Panc1 (cell line): ENCODE results near the gene RAPGEF3. TPM values are rescaled to one million over a fixed set of nuclear protein-coding genes. Genes with fewer than 3 reads are reported as not detected.

ENCODE experiments used
- ATAC-seq: fragments of 200-7000 bp; cut with Tn5 transposase; 2 replicates; pipeline ENCODE4 v1.9.1; 2020; ENCODE audit warnings: mild to moderate bottlenecking, moderate library complexity
- BruUV-seq: library from RNA; stranded (reverse); fragments of 400-500 nt; replicated peaks from 2 replicates; lab custom pipeline; 2021; lab: Mats Ljungman, UMichigan
- CTCF ChIA-PET: fragments of 300-600 bp; sonication (Branson Sonifier 250); formaldehyde crosslinking; loops from one replicate; lab custom pipeline; 2022; ENCODE audit warnings: antibody characterized with exemption; lab: Charles Lee
- POLR2A ChIA-PET: fragments of 300-600 bp; sonication (Branson Sonifier 250); formaldehyde crosslinking; loops from one replicate; lab custom pipeline; 2022; ENCODE audit warnings: antibody characterized with exemption; lab: Charles Lee
- DNase-seq: peaks from one replicate; pipeline ENCODE4 v3.0.0-alpha.2; 2010; ENCODE audit warnings: low read depth, low spot score
- H3K27ac ChIP-seq: 2 replicates; pipeline ENCODE4 v1.5.1; 2011; ENCODE audit warnings: mild to moderate bottlenecking, low read length, inconsistent platforms
- H3K27me3 ChIP-seq: fragments of 200-500 bp; sonication (Bioruptor generic); 2 replicates; pipeline ENCODE4 v1.6.0; 2014; ENCODE audit warnings: low read length, inconsistent platforms; ENCODE audit not compliant: control insufficient read depth, insufficient read depth
- H3K36me3 ChIP-seq: fragments of 200-500 bp; sonication (Bioruptor generic); 2 replicates; pipeline ENCODE4 v1.5.1; 2014; ENCODE audit warnings: inconsistent platforms, mild to moderate bottlenecking, low read length, moderate library complexity; ENCODE audit not compliant: control insufficient read depth, insufficient read depth
- H3K4me1 ChIP-seq: 2 replicates; pipeline ENCODE4 v1.5.1; 2011; ENCODE audit warnings: inconsistent platforms, mild to moderate bottlenecking, low read length, moderate library complexity; ENCODE audit not compliant: control insufficient read depth, insufficient read depth
- H3K4me3 ChIP-seq, 2 experiments: 2 replicates each; pipeline ENCODE4 v1.5.1; 2011 to 2012; ENCODE audit warnings: low read depth in 2 of 2, low read length in 2 of 2, mild to moderate bottlenecking in 2 of 2, inconsistent platforms in 1 of 2, moderate library complexity in 1 of 2
- H3K9me3 ChIP-seq: fragments of 200-500 bp; sonication (Bioruptor generic); 2 replicates; pipeline ENCODE4 v1.5.1; 2014; ENCODE audit warnings: low read depth, mild to moderate bottlenecking, inconsistent platforms, low read length, moderate library complexity; ENCODE audit not compliant: control insufficient read depth, insufficient read depth
- POLR2AphosphoS5 ChIP-seq: IDR thresholded peaks from 2 replicates; pipeline ENCODE4 v1.6.1; 2012; ENCODE audit warnings: mild to moderate bottlenecking, low read depth, low read length, moderate library complexity
- SIN3A ChIP-seq: IDR thresholded peaks from 2 replicates; pipeline ENCODE4 v1.6.1; 2012; ENCODE audit warnings: low read depth, mild to moderate bottlenecking, low read length, moderate library complexity, borderline replicate concordance; ENCODE audit not compliant: insufficient read depth
- TCF7L2 ChIP-seq: IDR thresholded peaks from 2 replicates; pipeline ENCODE4 v1.6.1; 2011; ENCODE audit warnings: mild to moderate bottlenecking, low read depth, low read length, inconsistent platforms
- in situ Hi-C: cut with HindIII; loops from 2 replicates; pipeline ENCODE4 v1.10.0; 2016; ENCODE audit warnings: low sequenced_read_pairs, low pct_unique_long_range_greater_than_20kb
- intact Hi-C: fragments of 100-400 bp; cut with micrococcal nuclease; formaldehyde crosslinking; loops from one replicate; pipeline ENCODE4 v1.10.0; 2022; ENCODE audit not compliant: unreplicated experiment
- total RNA-seq: library from RNA; stranded (reverse); gene quantifications from one replicate; pipeline ENCODE4 v1.2.1, GENCODE V29; 2021; ENCODE audit not compliant: unreplicated experiment
- TF ChIP-seq, protein P1 (sequence below): fragments of 450-650 bp; IDR thresholded peaks from 2 replicates; pipeline ENCODE4 v1.5.1; 2017; ENCODE audit warnings: mild to moderate bottlenecking
- TF ChIP-seq, protein P2 (sequence below), 2 experiments: IDR thresholded peaks; 2 replicates each; pipeline ENCODE4 v1.6.1; 2011 to 2012; ENCODE audit warnings: low read depth in 2 of 2, control low read depth in 1 of 2, low read length in 1 of 2, mild to moderate bottlenecking in 1 of 2, moderate library complexity in 1 of 2; ENCODE audit not compliant: insufficient read depth in 1 of 2

RAPGEF3 gene
- total RNA-seq, 1 experiment from 2014 or later, result 5.8 TPM

- H3K4me1 ChIP-seq, result peaks cover 16% of the 10 kb centered on the region
- no peak overlapping the region; the same call in 1 of the 2 replicates for H3K27ac ChIP-seq
- H3K27me3 ChIP-seq, result no peaks in the 10 kb centered on the region
- H3K9me3 ChIP-seq, result no peaks in the 10 kb centered on the region
- intact Hi-C loops, result no loop called here
- TF ChIP-seq TCF7L2 (no peak), POLR2AphosphoS5 (no peak), SIN3A (no peak)
- TF ChIP-seq, protein P1, sequence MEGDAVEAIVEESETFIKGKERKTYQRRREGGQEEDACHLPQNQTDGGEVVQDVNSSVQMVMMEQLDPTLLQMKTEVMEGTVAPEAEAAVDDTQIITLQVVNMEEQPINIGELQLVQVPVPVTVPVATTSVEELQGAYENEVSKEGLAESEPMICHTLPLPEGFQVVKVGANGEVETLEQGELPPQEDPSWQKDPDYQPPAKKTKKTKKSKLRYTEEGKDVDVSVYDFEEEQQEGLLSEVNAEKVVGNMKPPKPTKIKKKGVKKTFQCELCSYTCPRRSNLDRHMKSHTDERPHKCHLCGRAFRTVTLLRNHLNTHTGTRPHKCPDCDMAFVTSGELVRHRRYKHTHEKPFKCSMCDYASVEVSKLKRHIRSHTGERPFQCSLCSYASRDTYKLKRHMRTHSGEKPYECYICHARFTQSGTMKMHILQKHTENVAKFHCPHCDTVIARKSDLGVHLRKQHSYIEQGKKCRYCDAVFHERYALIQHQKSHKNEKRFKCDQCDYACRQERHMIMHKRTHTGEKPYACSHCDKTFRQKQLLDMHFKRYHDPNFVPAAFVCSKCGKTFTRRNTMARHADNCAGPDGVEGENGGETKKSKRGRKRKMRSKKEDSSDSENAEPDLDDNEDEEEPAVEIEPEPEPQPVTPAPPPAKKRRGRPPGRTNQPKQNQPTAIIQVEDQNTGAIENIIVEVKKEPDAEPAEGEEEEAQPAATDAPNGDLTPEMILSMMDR, result no peak
- TF ChIP-seq, protein P2, sequence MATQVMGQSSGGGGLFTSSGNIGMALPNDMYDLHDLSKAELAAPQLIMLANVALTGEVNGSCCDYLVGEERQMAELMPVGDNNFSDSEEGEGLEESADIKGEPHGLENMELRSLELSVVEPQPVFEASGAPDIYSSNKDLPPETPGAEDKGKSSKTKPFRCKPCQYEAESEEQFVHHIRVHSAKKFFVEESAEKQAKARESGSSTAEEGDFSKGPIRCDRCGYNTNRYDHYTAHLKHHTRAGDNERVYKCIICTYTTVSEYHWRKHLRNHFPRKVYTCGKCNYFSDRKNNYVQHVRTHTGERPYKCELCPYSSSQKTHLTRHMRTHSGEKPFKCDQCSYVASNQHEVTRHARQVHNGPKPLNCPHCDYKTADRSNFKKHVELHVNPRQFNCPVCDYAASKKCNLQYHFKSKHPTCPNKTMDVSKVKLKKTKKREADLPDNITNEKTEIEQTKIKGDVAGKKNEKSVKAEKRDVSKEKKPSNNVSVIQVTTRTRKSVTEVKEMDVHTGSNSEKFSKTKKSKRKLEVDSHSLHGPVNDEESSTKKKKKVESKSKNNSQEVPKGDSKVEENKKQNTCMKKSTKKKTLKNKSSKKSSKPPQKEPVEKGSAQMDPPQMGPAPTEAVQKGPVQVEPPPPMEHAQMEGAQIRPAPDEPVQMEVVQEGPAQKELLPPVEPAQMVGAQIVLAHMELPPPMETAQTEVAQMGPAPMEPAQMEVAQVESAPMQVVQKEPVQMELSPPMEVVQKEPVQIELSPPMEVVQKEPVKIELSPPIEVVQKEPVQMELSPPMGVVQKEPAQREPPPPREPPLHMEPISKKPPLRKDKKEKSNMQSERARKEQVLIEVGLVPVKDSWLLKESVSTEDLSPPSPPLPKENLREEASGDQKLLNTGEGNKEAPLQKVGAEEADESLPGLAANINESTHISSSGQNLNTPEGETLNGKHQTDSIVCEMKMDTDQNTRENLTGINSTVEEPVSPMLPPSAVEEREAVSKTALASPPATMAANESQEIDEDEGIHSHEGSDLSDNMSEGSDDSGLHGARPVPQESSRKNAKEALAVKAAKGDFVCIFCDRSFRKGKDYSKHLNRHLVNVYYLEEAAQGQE (IDR thresholded peaks at IDR 0.05; ENCODE audit: insufficient read depth in 1 of 2, low read depth in 2 of 2, low read length in 1 of 2), result no peak
- H3K4me3 ChIP-seq, result no peak overlapping the region
- CTCF ChIA-PET, result interaction anchor here (0.8 kb wide), 1 partner anchor 73 kb away, joined by 4 read pairs; no protein-coding TSS in a partner anchor
- no peak for DNase-seq
- BruUV-seq, result no TSS peak
- no peaks in the 10 kb centered on the region; the same call in 1 of the 2 replicates for H3K36me3 ChIP-seq
- in situ Hi-C loops, result no loop called here
- no peak for ATAC-seq
- POLR2A ChIA-PET, result interaction anchor here (0.6 kb wide), 1 partner anchor 96 kb away, joined by 3 read pairs; no protein-coding TSS in a partner anchor
These were observed 51.3 kb downstream of the RAPGEF3 start for GRCh38 chr12:47707355-47707754.

DNA sequence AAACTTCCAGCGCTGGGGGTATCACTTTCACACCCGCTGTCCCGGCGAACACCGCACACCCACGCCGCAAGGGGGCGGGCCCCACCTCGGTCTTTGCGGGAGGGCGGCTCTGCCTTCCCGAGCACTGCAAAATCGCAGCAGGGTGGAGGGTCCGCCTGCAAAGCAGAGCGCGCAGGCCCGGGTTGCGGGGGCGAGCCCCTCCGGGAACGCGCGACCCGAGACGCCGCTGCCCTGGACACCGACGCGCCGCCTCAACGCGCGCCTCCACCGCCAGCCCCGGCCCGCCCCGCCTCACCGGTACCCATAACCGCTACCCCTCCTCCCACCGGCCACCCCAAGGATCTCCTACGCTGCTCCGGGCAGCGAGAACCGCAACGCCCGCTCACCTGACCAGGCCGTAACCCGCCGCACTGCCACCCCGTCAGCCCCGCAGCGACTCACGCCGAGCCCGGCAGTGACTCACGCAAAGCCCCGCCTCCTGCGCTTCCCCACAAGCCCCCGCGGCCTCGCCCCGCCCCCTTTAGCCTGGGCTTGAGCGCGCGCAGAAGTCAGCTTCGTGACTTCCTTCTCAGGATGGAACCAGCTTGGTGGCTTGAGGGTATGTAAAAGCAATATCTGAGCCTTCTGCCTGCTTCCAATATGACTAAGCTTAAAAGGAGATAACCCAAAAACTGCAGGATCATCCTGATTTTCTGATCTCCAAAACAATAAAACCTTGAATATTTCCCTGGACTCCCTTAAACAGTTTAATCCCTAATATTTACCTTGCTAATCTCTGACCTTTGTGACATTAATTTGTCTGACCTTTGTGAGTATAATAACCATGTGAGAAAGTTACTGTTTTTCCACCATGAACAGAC lies 52.9 kb downstream of the RAPGEF3 start, which contains the start of gene RPAP3:
Gene RPAP3 (minus strand): TSS at position 465 of the 860 bp plus-strand sequence. CDS start 3,190 bp downstream, outside the sequence.
- in situ Hi-C loops, result no loop called here
- POLR2A ChIA-PET, result no interaction called here
- peak; percentile 87; the same call in 1 of the 2 replicates for TF ChIP-seq SIN3A
- no peak for TF ChIP-seq TCF7L2
- peak; percentile 87 for TF ChIP-seq POLR2AphosphoS5
- TF ChIP-seq, protein P2 (IDR thresholded peaks at IDR 0.05; ENCODE audit: insufficient read depth in 1 of 2, low read depth in 2 of 2, low read length in 1 of 2), result no peak
- TF ChIP-seq, protein P1, result peak; percentile 86
- CTCF ChIA-PET, result interaction anchor here (0.5 to 0.8 kb wide), 5 partner anchors 62 to 901 kb away, joined by 3 to 10 read pairs (median 3); no protein-coding TSS in a partner anchor
- intact Hi-C loops, result no loop called here
- DNase-seq, result peak; percentile 59
- Histone ChIP-seq H3K9me3 (no peaks in the 10 kb centered on the region), H3K27me3 (no peaks in the 10 kb centered on the region), H3K4me1 (peaks cover 16% of the 10 kb centered on the region), H3K4me3 (peak within 1 kb of the TSS; percentile 57 to 87), H3K27ac (peak within 1 kb of the TSS; percentile 99), H3K36me3 (no peaks in the 10 kb centered on the region; the same call in none of the 2 replicates)
- peak; percentile 99 for ATAC-seq
- BruUV-seq, result no TSS peak
